ENCODE results near the gene AOPEP.

The AOPEP gene

GRCh38 chr9:95131023-95131943 lies 404.8 kb downstream of the AOPEP start (continued):
- TF ChIP-seq CTCF (tag by site-specific recombination; IDR thresholded peaks at IDR 0.05) (peak; percentile 62; the same call in 1 of the 2 replicates), ZNF549 (tag by site-specific recombination; IDR thresholded peaks at IDR 0.05) (no peak), ZNF654 (tag by site-specific recombination; IDR thresholded peaks at IDR 0.05; ENCODE audit: low read depth) (peak; percentile 56)
- TF ChIP-seq, protein P1, sequence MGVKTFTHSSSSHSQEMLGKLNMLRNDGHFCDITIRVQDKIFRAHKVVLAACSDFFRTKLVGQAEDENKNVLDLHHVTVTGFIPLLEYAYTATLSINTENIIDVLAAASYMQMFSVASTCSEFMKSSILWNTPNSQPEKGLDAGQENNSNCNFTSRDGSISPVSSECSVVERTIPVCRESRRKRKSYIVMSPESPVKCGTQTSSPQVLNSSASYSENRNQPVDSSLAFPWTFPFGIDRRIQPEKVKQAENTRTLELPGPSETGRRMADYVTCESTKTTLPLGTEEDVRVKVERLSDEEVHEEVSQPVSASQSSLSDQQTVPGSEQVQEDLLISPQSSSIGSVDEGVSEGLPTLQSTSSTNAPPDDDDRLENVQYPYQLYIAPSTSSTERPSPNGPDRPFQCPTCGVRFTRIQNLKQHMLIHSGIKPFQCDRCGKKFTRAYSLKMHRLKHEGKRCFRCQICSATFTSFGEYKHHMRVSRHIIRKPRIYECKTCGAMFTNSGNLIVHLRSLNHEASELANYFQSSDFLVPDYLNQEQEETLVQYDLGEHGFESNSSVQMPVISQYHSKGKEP (tag by site-specific recombination; IDR thresholded peaks at IDR 0.05): peak; percentile 43; the same call in 1 of the 2 replicates

- peaks cover 13% of the 10 kb centered on the region; the same call in 1 of the 2 replicates for H3K4me1 ChIP-seq (ENCODE audit: control insufficient read depth, insufficient read depth, low read length)
- no peak overlapping the region for H3K4me3 ChIP-seq (ENCODE audit: low read depth, low read length)
- ChIA-PET CTCF (interaction anchor here (0.7 to 8.0 kb wide), 20 partner anchors 8 to 1085 kb away, joined by 3 to 133 read pairs (median 6); no protein-coding TSS in a partner anchor), POLR2A (no interaction called here)
- H3K27ac ChIP-seq (ENCODE audit: extremely low read depth, low read depth, low read length): no peak overlapping the region
- H3K36me3 ChIP-seq (ENCODE audit: control insufficient read depth in 2 of 2, insufficient read depth in 1 of 2, low read length in 2 of 2): no peaks in the 10 kb centered on the region
- no peaks in the 10 kb centered on the region for H3K9me3 ChIP-seq (ENCODE audit: control insufficient read depth, insufficient read depth, low read depth, low read length)
- TF ChIP-seq PRDM2 (tag by site-specific recombination; IDR thresholded peaks at IDR 0.05; ENCODE audit: borderline replicate concordance) (no peak), KLF1 (tag by site-specific recombination; IDR thresholded peaks at IDR 0.05) (no peak), ZNF830 (tag by site-specific recombination; IDR thresholded peaks at IDR 0.05; ENCODE audit: low read depth) (no peak), ZNF366 (tag by site-specific recombination; conservative IDR thresholded peaks at IDR 0.05) (0 out of 2 replicates have a peak, but pooled peaks have one; percentile 23), ZNF335 (tag by site-specific recombination; conservative IDR thresholded peaks at IDR 0.05) (no peak), OSR2 (tag by site-specific recombination; IDR thresholded peaks at IDR 0.05) (peak; percentile 52), ZSCAN16 (tag by site-specific recombination; IDR thresholded peaks at IDR 0.05) (no peak), PRDM1 (tag by site-specific recombination; IDR thresholded peaks at IDR 0.05) (no peak), SP7 (tag by site-specific recombination; IDR thresholded peaks at IDR 0.05) (peak; percentile 96)
- TF ChIP-seq, protein P2, sequence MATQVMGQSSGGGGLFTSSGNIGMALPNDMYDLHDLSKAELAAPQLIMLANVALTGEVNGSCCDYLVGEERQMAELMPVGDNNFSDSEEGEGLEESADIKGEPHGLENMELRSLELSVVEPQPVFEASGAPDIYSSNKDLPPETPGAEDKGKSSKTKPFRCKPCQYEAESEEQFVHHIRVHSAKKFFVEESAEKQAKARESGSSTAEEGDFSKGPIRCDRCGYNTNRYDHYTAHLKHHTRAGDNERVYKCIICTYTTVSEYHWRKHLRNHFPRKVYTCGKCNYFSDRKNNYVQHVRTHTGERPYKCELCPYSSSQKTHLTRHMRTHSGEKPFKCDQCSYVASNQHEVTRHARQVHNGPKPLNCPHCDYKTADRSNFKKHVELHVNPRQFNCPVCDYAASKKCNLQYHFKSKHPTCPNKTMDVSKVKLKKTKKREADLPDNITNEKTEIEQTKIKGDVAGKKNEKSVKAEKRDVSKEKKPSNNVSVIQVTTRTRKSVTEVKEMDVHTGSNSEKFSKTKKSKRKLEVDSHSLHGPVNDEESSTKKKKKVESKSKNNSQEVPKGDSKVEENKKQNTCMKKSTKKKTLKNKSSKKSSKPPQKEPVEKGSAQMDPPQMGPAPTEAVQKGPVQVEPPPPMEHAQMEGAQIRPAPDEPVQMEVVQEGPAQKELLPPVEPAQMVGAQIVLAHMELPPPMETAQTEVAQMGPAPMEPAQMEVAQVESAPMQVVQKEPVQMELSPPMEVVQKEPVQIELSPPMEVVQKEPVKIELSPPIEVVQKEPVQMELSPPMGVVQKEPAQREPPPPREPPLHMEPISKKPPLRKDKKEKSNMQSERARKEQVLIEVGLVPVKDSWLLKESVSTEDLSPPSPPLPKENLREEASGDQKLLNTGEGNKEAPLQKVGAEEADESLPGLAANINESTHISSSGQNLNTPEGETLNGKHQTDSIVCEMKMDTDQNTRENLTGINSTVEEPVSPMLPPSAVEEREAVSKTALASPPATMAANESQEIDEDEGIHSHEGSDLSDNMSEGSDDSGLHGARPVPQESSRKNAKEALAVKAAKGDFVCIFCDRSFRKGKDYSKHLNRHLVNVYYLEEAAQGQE (tag by site-specific recombination; IDR thresholded peaks at IDR 0.05): no peak
- TF ChIP-seq, protein P3, sequence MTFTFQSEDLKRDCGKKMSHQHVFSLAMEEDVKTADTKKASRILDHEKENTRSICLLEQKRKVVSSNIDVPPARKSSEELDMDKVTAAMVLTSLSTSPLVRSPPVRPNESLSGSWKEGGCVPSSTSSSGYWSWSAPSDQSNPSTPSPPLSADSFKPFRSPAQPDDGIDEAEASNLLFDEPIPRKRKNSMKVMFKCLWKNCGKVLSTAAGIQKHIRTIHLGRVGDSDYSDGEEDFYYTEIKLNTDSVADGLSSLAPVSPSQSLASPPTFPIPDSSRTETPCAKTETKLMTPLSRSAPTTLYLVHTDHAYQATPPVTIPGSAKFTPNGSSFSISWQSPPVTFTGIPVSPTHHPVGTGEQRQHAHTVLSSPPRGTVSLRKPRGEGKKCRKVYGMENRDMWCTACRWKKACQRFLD (tag by site-specific recombination; IDR thresholded peaks at IDR 0.05): no peak
Measured at GRCh38 chr9:95132366-95133324, 406.1 kb downstream of the AOPEP start.

Data from HEK293 (cell line).